ENCODE measurements around the gene RNLS. TPM values are rescaled to one million over a fixed set of nuclear protein-coding genes. Genes with fewer than 3 reads are reported as not detected.

RNLS gene
- total and polyA plus RNA-seq, 2 of the 8 experiments (the other 6 are each of a cell fraction or from before 2014, with no cell fraction given) = 7.5 to 12.7 TPM

GRCh38 chr10:88253128-88253527, 330.0 kb downstream of the RNLS start:
- no peaks in the 10 kb centered on the region for H3K79me1 ChIP-seq (ENCODE audit: low read depth, low read length)
- no peak overlapping the region for H3K18ac ChIP-seq (ENCODE audit: extremely low read depth, low read length)
- H2BK120ac ChIP-seq (replicated peaks; ENCODE audit: low read depth, low read length) = no peak overlapping the region
- no peaks in the 10 kb centered on the region for H4K20me1 ChIP-seq (replicated peaks in 1 of 2; ENCODE audit: control insufficient read depth in 1 of 2, insufficient read depth in 2 of 2, low read length in 2 of 2)
- H2BK15ac ChIP-seq (ENCODE audit: low read length) = no peak overlapping the region
- H3K9ac ChIP-seq (replicated peaks in 1 of 4; ENCODE audit: extremely low read depth in 1 of 4, low read depth in 3 of 4, low read length in 3 of 4) = no peak overlapping the region
- no peaks in the 10 kb centered on the region for H3K79me2 ChIP-seq (ENCODE audit: control insufficient read depth in 1 of 2, insufficient read depth in 2 of 2, low read length in 2 of 2)
- FAIRE-seq = no peak
- H3K36me3 ChIP-seq (ENCODE audit: control insufficient read depth in 2 of 4, insufficient read depth in 4 of 4, low read length in 3 of 4) = no peaks in the 10 kb centered on the region
- no peak overlapping the region for H3K23ac ChIP-seq (ENCODE audit: insufficient read length)
- no peak overlapping the region for H2BK12ac ChIP-seq (ENCODE audit: low read depth, low read length)
- no peaks in the 10 kb centered on the region for H3K23me2 ChIP-seq (ENCODE audit: low read depth, low read length)
- no peak overlapping the region for H3K27ac ChIP-seq (ENCODE audit: low read depth, low read length)
- no peak overlapping the region for H4K5ac ChIP-seq (ENCODE audit: insufficient read length, low read depth, low read length)
- no peak overlapping the region for H4K8ac ChIP-seq (ENCODE audit: extremely low read depth, insufficient read depth, low read length)
- no peaks in the 10 kb centered on the region for H3K27me3 ChIP-seq (replicated peaks in 1 of 4; ENCODE audit: control insufficient read depth in 3 of 4, extremely low read depth in 1 of 4, insufficient read depth in 3 of 4, low read length in 3 of 4)
- no peak overlapping the region for H3K4me3 ChIP-seq (ENCODE audit: extremely low read depth in 1 of 4, insufficient read depth in 2 of 4, low read depth in 3 of 4, low read length in 4 of 4)
- no peak overlapping the region for H2AK5ac ChIP-seq (ENCODE audit: low read depth, low read length)
- H3K4me1 ChIP-seq (replicated peaks in 1 of 4; ENCODE audit: control insufficient read depth in 3 of 4, insufficient read depth in 4 of 4, low read length in 3 of 4) = no peaks in the 10 kb centered on the region
- CTCF ChIA-PET (ENCODE audit: partially characterized antibody) = interaction anchor here (1.0 to 1.2 kb wide), 2 partner anchors 10 to 36 kb away, joined by 3 read pairs; no protein-coding TSS in a partner anchor
- 81% methylated on average over 3 of the region's 3 CpGs; no CpG with 5 or more reads in 1 of the 2 experiments for WGBS, 2 experiments (ENCODE audit: extremely low coverage in 1 of 2, insufficient coverage in 1 of 2, insufficient read length in 1 of 2, insufficient replicate concordance in 2 of 2, low coverage in 1 of 2, low lambda C conversion rate in 2 of 2, missing lambda C conversion rate in 1 of 2)
- H4K91ac ChIP-seq (replicated peaks; ENCODE audit: insufficient read length, low read length) = no peak overlapping the region
- no peak for DNase-seq (ENCODE audit: low read depth in 1 of 2, low spot score in 2 of 2)
- POLR2A ChIA-PET (ENCODE audit: partially characterized antibody) = interaction anchor here (1.2 kb wide), 1 partner anchor 125 kb away, joined by 3 read pairs; no protein-coding TSS in a partner anchor
- no peak overlapping the region for H3K4ac ChIP-seq (replicated peaks; ENCODE audit: insufficient read length, low read depth, low read length)
- H3K56ac ChIP-seq (replicated peaks; ENCODE audit: insufficient read length, low read depth, low read length) = no peak overlapping the region
- H2BK20ac ChIP-seq (ENCODE audit: low read length) = no peak overlapping the region
- no peaks in the 10 kb centered on the region for H3K9me3 ChIP-seq (ENCODE audit: insufficient read depth in 2 of 2, low read depth in 1 of 2, low read length in 1 of 2)
- H2BK5ac ChIP-seq (ENCODE audit: low read depth, low read length) = no peak overlapping the region
- H3K4me2 ChIP-seq (ENCODE audit: insufficient read depth in 1 of 2, low read depth in 2 of 2, low read length in 2 of 2) = no peak overlapping the region
- no peak overlapping the region for H3K14ac ChIP-seq (ENCODE audit: insufficient read length)
- no peak overlapping the region for H2AFZ ChIP-seq (ENCODE audit: low read length)
- TF ChIP-seq ATF3 (IDR thresholded peaks at IDR 0.05; ENCODE audit: insufficient read depth, low read depth, low read length) = no peak
- TF ChIP-seq ZNF274 (IDR thresholded peaks at IDR 0.05; ENCODE audit: borderline replicate concordance, extremely low read depth, low read length) = no peak
- no peak for TF ChIP-seq USF2 (IDR thresholded peaks at IDR 0.05; ENCODE audit: low read length)
- no peak for TF ChIP-seq EZH2 (IDR thresholded peaks at IDR 0.05; ENCODE audit: low read depth, low read length, severe bottlenecking)
- no peak for TF ChIP-seq ASH2L (IDR thresholded peaks at IDR 0.05; ENCODE audit: low read length)
- no peak for TF ChIP-seq SIN3A (conservative IDR thresholded peaks at IDR 0.05 in 1 of 2, IDR thresholded peaks at IDR 0.05 in 1 of 2; ENCODE audit: low read depth in 1 of 2, low read length in 2 of 2)
- no peak for TF ChIP-seq RBBP5 (IDR thresholded peaks at IDR 0.05; ENCODE audit: borderline replicate concordance, low read depth, low read length)
- TF ChIP-seq NANOG (IDR thresholded peaks at IDR 0.05; ENCODE audit: insufficient read depth, low read depth, low read length, poor library complexity, severe bottlenecking) = no peak
- TF ChIP-seq SP4 (IDR thresholded peaks at IDR 0.05; ENCODE audit: low read length) = no peak
- TF ChIP-seq SUZ12 (IDR thresholded peaks at IDR 0.05; ENCODE audit: low read length) = no peak
